Cardiac ventricle fibroblast (primary cell): Measurements from ENCODE around the gene PGM3. TPM values are rescaled to one million over a fixed set of nuclear protein-coding genes. Genes with fewer than 3 reads are reported as not detected.

Source experiments
- total RNA-seq: library from RNA; depleted of rRNA; stranded (reverse); fragments of >200 nt; gene quantifications from 2 replicates; pipeline ENCODE4 v1.2.3, GENCODE V29; 2015

Gene PGM3
- 35.2 and 54.7 TPM in 2 replicates for total RNA-seq

GRCh38 chr6:83192871-83193746 is at the start of gene PGM3, which contains the start of gene RWDD2A:
Gene PGM3 (minus strand): TSS chr6:83193265. CDS start chr6:83191012, 2,253 bp downstream.
Gene RWDD2A (plus strand): TSS chr6:83193357. CDS start chr6:83194452, 1,095 bp downstream.

Other genes starting within 250 kb of the PGM3 start
- gene UBE3D, start 127.4 kb downstream of the PGM3 start, total RNA-seq, result 4.5 and 4.6 TPM in 2 replicates
- 6.6 and 23.8 TPM in 2 replicates for gene DOP1A, start 125.6 kb downstream of the PGM3 start, total RNA-seq
- 3.1 and 5.4 TPM in 2 replicates for gene RWDD2A, start 92 bp upstream of the PGM3 start, total RNA-seq
- gene ME1, start 237.8 kb upstream of the PGM3 start, total RNA-seq, result 13.2 and 13.5 TPM in 2 replicates